HG02852 (cell line): ENCODE results near the gene POF1B.
A peak's percentile ranks its signal among the peaks of the same experiment; 100 is the strongest.

Experiments
- ATAC-seq: cut with Tn5 transposase; IDR thresholded peaks from one replicate; pipeline ENCODE4 v1.9.1; 2021; ENCODE audit warnings: mild to moderate bottlenecking, moderate library complexity; ENCODE audit not compliant: unreplicated experiment

The POF1B gene

DNA sequence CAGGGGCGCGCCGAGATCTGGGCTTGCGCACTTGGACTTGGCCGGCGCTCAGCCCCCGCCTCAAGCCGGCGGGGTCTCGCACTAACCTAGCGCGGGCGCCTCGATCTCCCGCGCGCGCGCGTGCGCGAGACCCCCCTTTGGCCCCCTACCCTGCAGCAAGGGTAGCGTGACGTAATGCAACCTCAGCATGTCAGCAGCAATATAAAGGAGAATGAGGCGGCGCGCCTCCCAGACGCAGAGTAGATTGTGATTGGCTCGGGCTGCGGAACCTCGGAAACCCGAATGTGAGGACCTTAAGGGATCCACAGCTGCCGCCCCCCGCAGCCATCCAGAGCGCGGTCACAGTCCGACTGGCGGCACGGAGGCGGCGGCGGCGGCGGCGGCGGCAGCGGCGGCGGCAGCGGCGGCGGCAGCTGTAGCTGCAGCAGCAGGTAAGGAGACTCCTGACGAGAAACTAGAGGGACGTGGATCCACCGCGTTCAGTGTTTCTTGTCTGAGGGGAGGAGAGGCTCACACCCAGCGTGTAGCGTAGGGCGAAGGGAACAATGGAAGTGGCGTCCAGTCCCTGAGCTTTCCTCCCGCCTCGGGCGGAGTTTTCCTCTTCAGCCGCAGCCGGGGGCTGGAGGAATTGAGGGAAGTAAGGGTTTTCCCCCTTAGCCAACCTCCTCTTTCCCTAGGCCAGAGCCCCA lies 135.6 kb downstream of the POF1B start, which contains the start of the genes SATL1 and ZNF711:
TSS of gene SATL1 (minus strand) at position 19 of the 689 bp plus-strand sequence. CDS start 134,811 bp downstream, outside the sequence.
TSS of gene ZNF711 (plus strand) at position 231 of the 689 bp plus-strand sequence. CDS start 3,582 bp downstream, outside the sequence.
- ATAC-seq = peak; percentile 64

GRCh38 chrX:85243155-85243554 lies 136.3 kb downstream of the POF1B start:
- no peak for ATAC-seq
